WTC11 (cell line): ENCODE results near the gene PDK1. TPM values are rescaled to one million over a fixed set of nuclear protein-coding genes. Genes with fewer than 3 reads are reported as not detected.

Experiments used
- ATAC-seq: fragments of 200-7000 bp; cut with Tn5 transposase; 2 replicates; pipeline ENCODE4 v1.10.0; 2021; ENCODE audit warnings: mild to moderate bottlenecking, moderate library complexity
- CTCF ChIA-PET: fragments of 300-600 bp; sonication (Branson Sonifier 250); formaldehyde crosslinking; loops from one replicate; lab custom pipeline; 2021; ENCODE audit warnings: antibody characterized with exemption; lab: Charles Lee
- POLR2A ChIA-PET: fragments of 350-600 bp; sonication (Branson Sonifier 250); formaldehyde crosslinking; loops from one replicate; lab custom pipeline; 2021; ENCODE audit warnings: antibody characterized with exemption; lab: Charles Lee
- DNase-seq: peaks from one replicate; pipeline ENCODE4 v3.0.0; 2021; ENCODE audit warnings: low spot score
- H3K27ac Mint-ChIP-seq: 2 replicates; pipeline ENCODE4 v1.8.0; 2021; ENCODE audit warnings: mixed read lengths
- H3K27me3 Mint-ChIP-seq: 2 replicates; pipeline ENCODE4 v1.8.0; 2021; ENCODE audit warnings: low read depth, mild to moderate bottlenecking, moderate library complexity, mixed read lengths
- H3K36me3 Mint-ChIP-seq: 2 replicates; pipeline ENCODE4 v1.8.0; 2021; ENCODE audit warnings: mixed read lengths
- H3K4me1 Mint-ChIP-seq: 2 replicates; pipeline ENCODE4 v1.8.0; 2022; ENCODE audit warnings: mixed read lengths
- H3K4me3 Mint-ChIP-seq: 2 replicates; pipeline ENCODE4 v1.8.0; 2021; ENCODE audit warnings: mild to moderate bottlenecking, moderate library complexity, mixed read lengths
- H3K9me3 Mint-ChIP-seq: 2 replicates; pipeline ENCODE4 v1.8.0; 2021; ENCODE audit warnings: mixed read lengths
- E2F1 ChIP-seq: sonication (generic); formaldehyde crosslinking; IDR thresholded peaks from 2 replicates; pipeline ENCODE4 v1.8.0; 2022; ENCODE audit warnings: mild to moderate bottlenecking, missing genetic modification reagents
- ETV6 ChIP-seq: sonication (generic); formaldehyde crosslinking; IDR thresholded peaks from 2 replicates; pipeline ENCODE4 v1.8.1; 2022; ENCODE audit warnings: mild to moderate bottlenecking, missing genetic modification reagents
- JAZF1 ChIP-seq: fragments of 250-450 bp; sonication (Bioruptor Pico); IDR thresholded peaks from 2 replicates; pipeline ENCODE4 v1.9.0; 2021; ENCODE audit warnings: moderate library complexity, mild to moderate bottlenecking, inconsistent platforms
- MXD4 ChIP-seq: fragments of 250-450 bp; sonication (Bioruptor Pico); IDR thresholded peaks from 2 replicates; pipeline ENCODE4 v1.8.0; 2021; ENCODE audit warnings: mild to moderate bottlenecking, moderate library complexity, borderline replicate concordance
- NR2C2 ChIP-seq: sonication (generic); formaldehyde crosslinking; IDR thresholded peaks from 2 replicates; pipeline ENCODE4 v1.8.0; 2022; ENCODE audit warnings: mild to moderate bottlenecking, missing genetic modification reagents
- RORB ChIP-seq: fragments of 250-450 bp; sonication (Bioruptor Pico); IDR thresholded peaks from 2 replicates; pipeline ENCODE4 v1.9.0; 2021; ENCODE audit warnings: mild to moderate bottlenecking
- SMAD3 ChIP-seq: sonication (generic); formaldehyde crosslinking; IDR thresholded peaks from 2 replicates; pipeline ENCODE4 v1.8.0; 2022; ENCODE audit warnings: missing genetic modification reagents, mild to moderate bottlenecking, borderline replicate concordance
- SOX15 ChIP-seq: fragments of 250-450 bp; sonication (Bioruptor Pico); IDR thresholded peaks from 2 replicates; pipeline ENCODE4 v1.9.0; 2021; ENCODE audit warnings: mild to moderate bottlenecking
- TEAD4 ChIP-seq: sonication (generic); formaldehyde crosslinking; IDR thresholded peaks from 2 replicates; pipeline ENCODE4 v1.8.0; 2022; ENCODE audit warnings: mild to moderate bottlenecking, missing genetic modification reagents
- USF2 ChIP-seq: sonication (generic); formaldehyde crosslinking; IDR thresholded peaks from 2 replicates; pipeline ENCODE4 v1.8.1; 2023; ENCODE audit warnings: mild to moderate bottlenecking, missing genetic modification reagents, moderate library complexity
- ZNF138 ChIP-seq: sonication (generic); formaldehyde crosslinking; conservative IDR thresholded peaks from 2 replicates; pipeline ENCODE4 v1.8.1; 2022; ENCODE audit warnings: mild to moderate bottlenecking, moderate library complexity, missing genetic modification reagents
- ZNF317 ChIP-seq: sonication (generic); formaldehyde crosslinking; IDR thresholded peaks from 2 replicates; pipeline ENCODE4 v1.8.1; 2023; ENCODE audit warnings: low read depth, mild to moderate bottlenecking, moderate library complexity, missing genetic modification reagents, borderline replicate concordance
- total RNA-seq: library from RNA; stranded (reverse); gene quantifications from 3 replicates; pipeline ENCODE4 v1.2.3, GENCODE V29; 2021
- TF ChIP-seq, protein P1 (sequence below): fragments of 250-450 bp; sonication (Bioruptor Pico); IDR thresholded peaks from 2 replicates; pipeline ENCODE4 v1.9.0; 2021; ENCODE audit warnings: mild to moderate bottlenecking, borderline replicate concordance
- TF ChIP-seq, protein P2 (sequence below): sonication (generic); formaldehyde crosslinking; IDR thresholded peaks from 2 replicates; pipeline ENCODE4 v1.8.0; 2023; ENCODE audit warnings: missing genetic modification reagents
- TF ChIP-seq, protein P3 (sequence below): sonication (generic); formaldehyde crosslinking; IDR thresholded peaks from 2 replicates; pipeline ENCODE4 v1.8.1; 2023; ENCODE audit warnings: mild to moderate bottlenecking, missing genetic modification reagents
- TF ChIP-seq, protein P4 (sequence below): fragments of 250-450 bp; sonication (Bioruptor Pico); IDR thresholded peaks from 2 replicates; pipeline ENCODE4 v1.9.0; 2021; ENCODE audit warnings: mild to moderate bottlenecking

The PDK1 gene
- total RNA-seq, 1 experiment from 2014 or later, result 22.9 TPM

DNA sequence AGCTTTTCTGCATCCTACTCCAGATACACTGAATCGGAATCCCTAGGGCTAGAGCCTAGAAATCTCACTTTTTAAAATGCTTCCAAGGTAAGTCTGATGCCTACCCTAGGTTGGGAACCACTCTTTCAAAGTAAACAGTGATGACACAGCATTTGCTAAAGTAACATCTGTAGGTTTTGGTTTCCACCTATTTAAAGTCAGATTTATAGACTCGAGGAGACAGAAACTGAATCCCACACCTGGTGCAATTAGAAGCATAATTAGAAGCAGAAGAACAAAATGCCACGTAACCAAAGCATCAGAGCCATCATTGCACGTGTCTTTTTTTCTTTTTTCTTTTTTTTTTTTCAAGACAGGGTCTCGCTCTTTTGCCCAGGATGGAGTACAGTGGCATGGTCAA, 40.9 kb downstream of the PDK1 start (continued):
- TF ChIP-seq USF2 (CRISPR knock-in tag), result no peak
- TF ChIP-seq, protein P1, sequence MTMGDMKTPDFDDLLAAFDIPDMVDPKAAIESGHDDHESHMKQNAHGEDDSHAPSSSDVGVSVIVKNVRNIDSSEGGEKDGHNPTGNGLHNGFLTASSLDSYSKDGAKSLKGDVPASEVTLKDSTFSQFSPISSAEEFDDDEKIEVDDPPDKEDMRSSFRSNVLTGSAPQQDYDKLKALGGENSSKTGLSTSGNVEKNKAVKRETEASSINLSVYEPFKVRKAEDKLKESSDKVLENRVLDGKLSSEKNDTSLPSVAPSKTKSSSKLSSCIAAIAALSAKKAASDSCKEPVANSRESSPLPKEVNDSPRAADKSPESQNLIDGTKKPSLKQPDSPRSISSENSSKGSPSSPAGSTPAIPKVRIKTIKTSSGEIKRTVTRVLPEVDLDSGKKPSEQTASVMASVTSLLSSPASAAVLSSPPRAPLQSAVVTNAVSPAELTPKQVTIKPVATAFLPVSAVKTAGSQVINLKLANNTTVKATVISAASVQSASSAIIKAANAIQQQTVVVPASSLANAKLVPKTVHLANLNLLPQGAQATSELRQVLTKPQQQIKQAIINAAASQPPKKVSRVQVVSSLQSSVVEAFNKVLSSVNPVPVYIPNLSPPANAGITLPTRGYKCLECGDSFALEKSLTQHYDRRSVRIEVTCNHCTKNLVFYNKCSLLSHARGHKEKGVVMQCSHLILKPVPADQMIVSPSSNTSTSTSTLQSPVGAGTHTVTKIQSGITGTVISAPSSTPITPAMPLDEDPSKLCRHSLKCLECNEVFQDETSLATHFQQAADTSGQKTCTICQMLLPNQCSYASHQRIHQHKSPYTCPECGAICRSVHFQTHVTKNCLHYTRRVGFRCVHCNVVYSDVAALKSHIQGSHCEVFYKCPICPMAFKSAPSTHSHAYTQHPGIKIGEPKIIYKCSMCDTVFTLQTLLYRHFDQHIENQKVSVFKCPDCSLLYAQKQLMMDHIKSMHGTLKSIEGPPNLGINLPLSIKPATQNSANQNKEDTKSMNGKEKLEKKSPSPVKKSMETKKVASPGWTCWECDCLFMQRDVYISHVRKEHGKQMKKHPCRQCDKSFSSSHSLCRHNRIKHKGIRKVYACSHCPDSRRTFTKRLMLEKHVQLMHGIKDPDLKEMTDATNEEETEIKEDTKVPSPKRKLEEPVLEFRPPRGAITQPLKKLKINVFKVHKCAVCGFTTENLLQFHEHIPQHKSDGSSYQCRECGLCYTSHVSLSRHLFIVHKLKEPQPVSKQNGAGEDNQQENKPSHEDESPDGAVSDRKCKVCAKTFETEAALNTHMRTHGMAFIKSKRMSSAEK (CRISPR knock-in tag), result no peak
- TF ChIP-seq, protein P2, sequence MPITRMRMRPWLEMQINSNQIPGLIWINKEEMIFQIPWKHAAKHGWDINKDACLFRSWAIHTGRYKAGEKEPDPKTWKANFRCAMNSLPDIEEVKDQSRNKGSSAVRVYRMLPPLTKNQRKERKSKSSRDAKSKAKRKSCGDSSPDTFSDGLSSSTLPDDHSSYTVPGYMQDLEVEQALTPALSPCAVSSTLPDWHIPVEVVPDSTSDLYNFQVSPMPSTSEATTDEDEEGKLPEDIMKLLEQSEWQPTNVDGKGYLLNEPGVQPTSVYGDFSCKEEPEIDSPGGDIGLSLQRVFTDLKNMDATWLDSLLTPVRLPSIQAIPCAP (CRISPR knock-in tag), result no peak
- TF ChIP-seq NR2C2 (CRISPR knock-in tag), result no peak
- no peak for TF ChIP-seq ZNF317

DNA sequence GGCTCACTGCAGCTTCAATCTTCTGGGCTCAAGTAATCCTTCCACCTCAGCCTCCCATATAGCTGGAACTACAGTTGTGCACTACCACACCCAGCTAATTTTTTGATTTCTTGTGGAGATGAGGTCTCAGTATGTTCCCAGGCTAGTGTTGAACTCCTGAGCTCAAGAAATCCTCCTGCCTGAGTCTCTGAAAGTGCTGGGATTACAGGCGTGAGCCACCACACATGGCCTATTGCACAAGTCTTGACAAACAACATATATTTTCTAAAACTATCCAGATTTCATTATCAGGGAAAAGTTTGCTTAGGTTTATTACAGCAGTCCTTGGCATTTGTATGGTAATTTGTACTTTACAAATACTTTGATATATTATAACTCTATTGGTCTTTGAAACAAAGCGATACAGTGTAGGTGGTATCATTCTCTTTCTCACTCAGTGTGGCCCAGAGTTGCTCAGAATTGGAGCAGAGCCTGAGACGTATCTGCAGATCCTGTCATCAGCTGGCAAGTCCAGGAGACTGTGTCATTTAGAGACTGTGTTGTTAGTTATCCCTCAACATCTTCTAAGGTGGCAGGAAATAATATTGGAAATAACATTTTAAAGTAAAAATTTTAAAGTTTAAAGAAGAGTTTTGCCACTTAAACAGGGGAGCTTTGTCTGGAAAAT, 41.4 kb downstream of the PDK1 start:
- no peak for TF ChIP-seq USF2 (CRISPR knock-in tag)
- no peak for TF ChIP-seq SMAD3 (CRISPR knock-in tag)
- TF ChIP-seq ZNF138 (CRISPR knock-in tag), result no peak
- TF ChIP-seq NR2C2 (CRISPR knock-in tag), result no peak
- TF ChIP-seq RORB (CRISPR knock-in tag), result no peak
- no peak for TF ChIP-seq JAZF1 (CRISPR knock-in tag)
- TF ChIP-seq MXD4 (CRISPR knock-in tag), result no peak
- TF ChIP-seq, protein P3, sequence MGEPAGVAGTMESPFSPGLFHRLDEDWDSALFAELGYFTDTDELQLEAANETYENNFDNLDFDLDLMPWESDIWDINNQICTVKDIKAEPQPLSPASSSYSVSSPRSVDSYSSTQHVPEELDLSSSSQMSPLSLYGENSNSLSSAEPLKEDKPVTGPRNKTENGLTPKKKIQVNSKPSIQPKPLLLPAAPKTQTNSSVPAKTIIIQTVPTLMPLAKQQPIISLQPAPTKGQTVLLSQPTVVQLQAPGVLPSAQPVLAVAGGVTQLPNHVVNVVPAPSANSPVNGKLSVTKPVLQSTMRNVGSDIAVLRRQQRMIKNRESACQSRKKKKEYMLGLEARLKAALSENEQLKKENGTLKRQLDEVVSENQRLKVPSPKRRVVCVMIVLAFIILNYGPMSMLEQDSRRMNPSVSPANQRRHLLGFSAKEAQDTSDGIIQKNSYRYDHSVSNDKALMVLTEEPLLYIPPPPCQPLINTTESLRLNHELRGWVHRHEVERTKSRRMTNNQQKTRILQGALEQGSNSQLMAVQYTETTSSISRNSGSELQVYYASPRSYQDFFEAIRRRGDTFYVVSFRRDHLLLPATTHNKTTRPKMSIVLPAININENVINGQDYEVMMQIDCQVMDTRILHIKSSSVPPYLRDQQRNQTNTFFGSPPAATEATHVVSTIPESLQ (CRISPR knock-in tag), result no peak
- no peak for TF ChIP-seq TEAD4 (CRISPR knock-in tag)
- no peak for TF ChIP-seq ETV6
- TF ChIP-seq, protein P4, sequence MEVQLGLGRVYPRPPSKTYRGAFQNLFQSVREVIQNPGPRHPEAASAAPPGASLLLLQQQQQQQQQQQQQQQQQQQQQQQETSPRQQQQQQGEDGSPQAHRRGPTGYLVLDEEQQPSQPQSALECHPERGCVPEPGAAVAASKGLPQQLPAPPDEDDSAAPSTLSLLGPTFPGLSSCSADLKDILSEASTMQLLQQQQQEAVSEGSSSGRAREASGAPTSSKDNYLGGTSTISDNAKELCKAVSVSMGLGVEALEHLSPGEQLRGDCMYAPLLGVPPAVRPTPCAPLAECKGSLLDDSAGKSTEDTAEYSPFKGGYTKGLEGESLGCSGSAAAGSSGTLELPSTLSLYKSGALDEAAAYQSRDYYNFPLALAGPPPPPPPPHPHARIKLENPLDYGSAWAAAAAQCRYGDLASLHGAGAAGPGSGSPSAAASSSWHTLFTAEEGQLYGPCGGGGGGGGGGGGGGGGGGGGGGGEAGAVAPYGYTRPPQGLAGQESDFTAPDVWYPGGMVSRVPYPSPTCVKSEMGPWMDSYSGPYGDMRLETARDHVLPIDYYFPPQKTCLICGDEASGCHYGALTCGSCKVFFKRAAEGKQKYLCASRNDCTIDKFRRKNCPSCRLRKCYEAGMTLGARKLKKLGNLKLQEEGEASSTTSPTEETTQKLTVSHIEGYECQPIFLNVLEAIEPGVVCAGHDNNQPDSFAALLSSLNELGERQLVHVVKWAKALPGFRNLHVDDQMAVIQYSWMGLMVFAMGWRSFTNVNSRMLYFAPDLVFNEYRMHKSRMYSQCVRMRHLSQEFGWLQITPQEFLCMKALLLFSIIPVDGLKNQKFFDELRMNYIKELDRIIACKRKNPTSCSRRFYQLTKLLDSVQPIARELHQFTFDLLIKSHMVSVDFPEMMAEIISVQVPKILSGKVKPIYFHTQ, result no peak
- no peak for TF ChIP-seq E2F1 (CRISPR knock-in tag)
- no peak for TF ChIP-seq SOX15 (CRISPR knock-in tag)
- ChIA-PET POLR2A (no interaction called here), CTCF (interaction anchor here (1.4 to 4.4 kb wide), 2 partner anchors 77 to 113 kb away, joined by 4 to 25 read pairs; no protein-coding TSS in a partner anchor)
- H3K27me3 Mint-ChIP-seq, result no peaks in the 10 kb centered on the region
- no peak for DNase-seq
- H3K36me3 Mint-ChIP-seq, result peaks cover 44% of the 10 kb centered on the region
- H3K4me1 Mint-ChIP-seq, result peaks cover 11% of the 10 kb centered on the region
- no peak overlapping the region for H3K27ac Mint-ChIP-seq
- no peak overlapping the region for H3K4me3 Mint-ChIP-seq
- no peak for ATAC-seq
- no peaks in the 10 kb centered on the region for H3K9me3 Mint-ChIP-seq
